HG03139 (cell line): Measurements from ENCODE around the gene TMEM256.

Source experiments
- ATAC-seq: cut with Tn5 transposase; IDR thresholded peaks from one replicate; pipeline ENCODE4 v1.9.1; 2021; ENCODE audit not compliant: unreplicated experiment

TMEM256 gene

GRCh38 chr17:7431231-7431630, 27.3 kb upstream of the TMEM256 start:
- no peak for ATAC-seq

- no peak for ATAC-seq
Measured at GRCh38 chr17:7429722-7430121, 25.8 kb upstream of the TMEM256 start.

GRCh38 chr17:7428557-7428956, 24.7 kb upstream of the TMEM256 start, which contains the start of gene SPEM3:
Gene SPEM3, plus strand, starts transcription at chr17:7428857. Its CDS starts 46 bp downstream, at chr17:7428903.
- ATAC-seq = no peak

DNA sequence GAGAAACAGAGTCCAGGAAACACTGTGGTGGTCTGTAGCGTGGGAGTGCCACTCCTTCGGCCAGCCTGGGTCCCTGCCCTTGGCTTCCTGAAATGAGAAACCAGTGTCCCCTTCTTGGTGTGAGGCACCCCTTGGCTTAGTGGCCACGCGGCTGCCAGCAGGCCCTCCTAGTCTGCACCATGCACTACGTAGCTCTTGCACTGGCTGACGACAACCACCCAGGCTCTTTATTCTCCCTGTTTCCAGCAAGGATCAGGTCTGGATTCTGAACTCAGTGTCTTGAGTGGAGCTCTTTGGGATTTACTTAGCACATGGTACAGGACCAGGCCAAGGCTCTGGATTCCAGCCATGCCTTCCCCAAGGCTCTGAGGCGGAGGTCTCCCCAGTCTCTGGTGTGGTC, 23.7 kb upstream of the TMEM256 start:
- no peak for ATAC-seq

DNA sequence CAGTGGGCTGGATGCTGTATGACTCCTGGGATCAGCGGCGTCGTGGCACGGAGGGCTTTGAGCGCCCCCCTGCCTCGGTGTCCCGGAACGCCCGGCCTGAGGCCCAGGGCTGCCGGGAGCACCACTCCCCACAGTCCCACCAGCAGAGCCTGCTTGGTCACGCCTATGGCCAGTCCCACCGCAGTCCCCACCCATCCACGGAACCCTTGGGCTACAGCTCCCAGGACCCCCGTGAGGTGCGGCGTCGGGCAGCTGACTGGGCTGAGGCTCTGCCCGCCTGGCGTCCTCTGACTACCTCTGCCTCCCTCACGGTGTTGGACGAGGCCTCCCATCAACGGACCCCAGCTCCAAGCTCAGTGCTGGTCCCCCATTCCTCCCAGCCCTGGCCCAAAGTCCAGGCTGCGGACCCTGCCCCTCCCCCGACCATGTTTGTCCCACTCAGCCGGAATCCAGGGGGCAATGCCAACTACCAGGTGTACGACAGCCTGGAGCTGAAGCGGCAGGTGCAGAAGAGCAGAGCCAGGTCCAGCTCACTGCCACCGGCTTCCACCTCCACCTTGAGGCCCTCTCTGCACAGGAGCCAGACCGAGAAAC, 23.1 kb upstream of the TMEM256 start:
- ATAC-seq = no peak

DNA sequence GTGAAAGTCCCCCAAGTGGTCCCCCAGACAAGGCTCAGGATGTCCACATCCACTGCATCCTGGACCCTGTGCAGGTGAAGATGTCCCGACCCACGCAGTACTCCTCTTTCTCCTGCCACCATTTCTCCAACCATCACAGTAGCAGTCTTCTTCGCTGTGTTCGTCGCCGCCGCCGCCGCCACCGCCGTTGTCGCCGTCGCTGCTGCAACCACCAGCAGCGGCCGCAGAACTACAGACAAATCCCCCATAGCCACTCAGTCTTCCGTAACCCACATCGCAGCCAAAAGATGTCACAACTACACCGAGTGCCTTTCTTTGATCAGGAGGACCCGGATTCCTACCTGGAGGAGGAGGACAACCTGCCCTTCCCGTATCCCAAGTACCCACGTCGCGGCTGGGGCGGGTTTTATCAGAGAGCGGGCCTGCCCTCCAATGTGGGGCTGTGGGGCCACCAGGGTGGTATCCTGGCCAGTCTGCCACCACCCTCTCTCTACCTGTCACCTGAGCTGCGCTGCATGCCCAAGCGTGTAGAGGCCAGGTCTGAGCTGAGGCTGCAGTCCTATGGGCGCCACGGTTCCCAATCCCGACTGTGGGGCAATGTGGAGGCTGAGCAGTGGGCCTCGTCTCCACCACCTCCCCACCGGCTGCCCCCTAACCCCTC, 22.4 kb upstream of the TMEM256 start:
- no peak for ATAC-seq

DNA sequence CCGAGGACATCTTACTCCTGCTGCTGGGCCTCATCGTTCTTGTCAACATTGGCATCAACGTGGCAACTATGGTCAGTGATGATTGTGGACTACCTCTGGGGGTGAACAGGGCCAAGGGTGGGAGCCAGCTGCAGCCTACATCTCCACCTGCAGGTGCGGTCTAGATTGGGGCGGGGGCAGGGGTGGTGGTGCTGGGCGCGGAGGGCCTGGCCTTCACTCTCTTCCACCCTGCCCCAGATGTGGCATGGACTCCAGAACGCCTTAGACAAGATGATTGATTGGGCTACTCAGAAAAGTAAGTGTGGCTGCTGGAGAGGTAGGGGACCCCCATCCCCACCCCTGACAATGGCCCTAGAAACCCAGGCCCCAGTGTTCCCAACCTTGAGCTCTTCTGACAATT, 21.9 kb upstream of the TMEM256 start:
- ATAC-seq = no peak

DNA sequence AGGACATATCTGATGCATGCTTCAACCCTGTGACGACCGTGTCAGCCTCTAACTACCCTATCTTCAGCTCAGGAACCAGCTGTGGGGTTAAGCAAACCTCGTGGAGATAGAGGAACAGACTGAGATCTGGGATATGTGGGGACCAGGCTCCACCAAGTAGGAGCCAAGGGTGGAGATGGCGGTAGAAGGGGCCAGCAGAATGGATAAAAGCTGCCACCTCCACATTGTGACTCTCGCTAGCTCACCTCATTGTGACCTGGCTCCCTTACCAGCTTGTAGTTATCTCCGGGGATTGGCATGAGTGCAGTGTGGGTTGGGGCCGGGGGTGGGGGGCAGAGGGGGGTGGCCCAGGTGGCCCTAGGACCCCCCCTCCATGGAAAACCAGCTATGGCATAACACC, 21.4 kb upstream of the TMEM256 start, which contains the start of gene SPEM2:
Gene SPEM2, plus strand, starts transcription at position 301 of the 400 bp plus-strand sequence. Its CDS starts 73 bp downstream, at position 374.
- ATAC-seq = no peak

DNA sequence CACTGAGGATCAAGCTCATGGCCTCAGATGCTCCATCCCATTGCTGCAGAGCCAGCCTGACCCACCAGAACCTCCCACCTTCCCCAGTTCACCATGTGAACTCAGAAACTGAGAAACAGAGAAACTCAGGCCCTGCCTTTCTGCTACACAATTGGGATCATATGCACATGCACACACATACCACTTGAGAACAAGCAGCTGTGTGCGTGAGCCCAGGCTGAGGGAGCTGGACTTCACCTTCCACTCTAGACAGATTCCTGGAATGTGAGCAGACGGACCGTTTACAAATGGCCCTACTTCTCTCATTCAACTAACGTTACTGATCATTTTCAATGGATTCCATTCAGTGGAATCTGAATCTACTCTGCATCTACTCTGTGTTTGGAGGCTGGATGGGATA, 19.8 kb upstream of the TMEM256 start:
- no peak for ATAC-seq

- ATAC-seq = no peak
Measured at GRCh38 chr17:7421186-7421585, 17.3 kb upstream of the TMEM256 start.

DNA sequence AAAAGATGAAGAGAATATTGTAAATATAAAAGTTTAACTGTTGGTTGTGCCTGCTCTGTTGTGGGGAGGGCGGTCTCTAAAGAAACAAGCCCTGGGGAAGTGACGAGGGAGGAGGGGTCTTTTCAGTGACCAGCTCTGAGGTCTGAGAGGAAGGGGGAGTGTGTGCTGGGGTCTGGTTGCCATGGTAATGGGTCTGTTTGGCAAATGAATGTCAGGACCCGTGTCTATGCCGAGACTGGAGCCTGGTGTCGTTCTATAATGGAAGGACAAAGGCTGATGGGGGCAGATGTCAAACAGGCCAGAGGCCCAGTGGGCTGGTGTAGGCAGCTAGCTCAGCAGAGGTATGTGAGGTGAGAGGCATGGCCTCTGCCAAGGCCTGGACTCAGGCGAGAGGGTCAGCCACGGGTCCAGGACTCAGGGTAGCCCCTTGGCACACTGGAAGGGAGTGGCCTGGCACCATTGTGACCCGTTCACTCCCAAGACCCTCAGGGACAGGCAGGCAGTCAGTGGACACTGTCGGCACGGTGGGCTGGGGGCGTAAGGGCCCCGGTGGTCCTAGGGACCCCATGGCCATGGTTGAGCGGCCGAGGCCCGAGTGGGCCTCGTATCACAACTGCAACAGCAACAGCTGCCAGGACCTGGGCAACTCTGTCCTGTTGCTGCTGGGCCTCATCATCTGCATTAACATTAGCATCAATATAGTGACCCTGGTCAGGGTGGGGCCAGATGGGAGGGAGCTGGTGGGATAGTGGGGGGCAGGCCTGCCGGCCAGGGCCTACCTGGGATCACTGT, 16.1 kb upstream of the TMEM256 start, which contains the start of gene SPEM1:
Gene SPEM1, plus strand, starts transcription at position 506 of the 792 bp plus-strand sequence. Its CDS starts 61 bp downstream, at position 567.
- ATAC-seq = no peak

- ATAC-seq = no peak
Measured at GRCh38 chr17:7418472-7419152, 14.7 kb upstream of the TMEM256 start.

- no peak for ATAC-seq
Measured at GRCh38 chr17:7417056-7417655, 13.3 kb upstream of the TMEM256 start.

GRCh38 chr17:7416323-7416722, 12.4 kb upstream of the TMEM256 start:
- no peak for ATAC-seq

DNA sequence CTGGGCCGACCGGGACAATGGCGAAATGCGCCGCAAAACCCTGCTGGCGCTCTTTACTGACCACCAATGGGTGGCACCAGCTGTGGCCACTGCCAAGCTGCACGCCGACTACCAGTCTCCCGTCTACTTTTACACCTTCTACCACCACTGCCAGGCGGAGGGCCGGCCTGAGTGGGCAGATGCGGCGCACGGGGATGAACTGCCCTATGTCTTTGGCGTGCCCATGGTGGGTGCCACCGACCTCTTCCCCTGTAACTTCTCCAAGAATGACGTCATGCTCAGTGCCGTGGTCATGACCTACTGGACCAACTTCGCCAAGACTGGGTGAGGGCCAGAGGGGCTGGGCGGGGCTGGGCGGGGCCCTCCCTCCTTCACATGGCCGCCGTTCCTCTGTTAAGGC, 11.9 kb upstream of the TMEM256 start:
- ATAC-seq = no peak

- ATAC-seq = no peak
Measured at GRCh38 chr17:7414837-7415236, 10.9 kb upstream of the TMEM256 start.

DNA sequence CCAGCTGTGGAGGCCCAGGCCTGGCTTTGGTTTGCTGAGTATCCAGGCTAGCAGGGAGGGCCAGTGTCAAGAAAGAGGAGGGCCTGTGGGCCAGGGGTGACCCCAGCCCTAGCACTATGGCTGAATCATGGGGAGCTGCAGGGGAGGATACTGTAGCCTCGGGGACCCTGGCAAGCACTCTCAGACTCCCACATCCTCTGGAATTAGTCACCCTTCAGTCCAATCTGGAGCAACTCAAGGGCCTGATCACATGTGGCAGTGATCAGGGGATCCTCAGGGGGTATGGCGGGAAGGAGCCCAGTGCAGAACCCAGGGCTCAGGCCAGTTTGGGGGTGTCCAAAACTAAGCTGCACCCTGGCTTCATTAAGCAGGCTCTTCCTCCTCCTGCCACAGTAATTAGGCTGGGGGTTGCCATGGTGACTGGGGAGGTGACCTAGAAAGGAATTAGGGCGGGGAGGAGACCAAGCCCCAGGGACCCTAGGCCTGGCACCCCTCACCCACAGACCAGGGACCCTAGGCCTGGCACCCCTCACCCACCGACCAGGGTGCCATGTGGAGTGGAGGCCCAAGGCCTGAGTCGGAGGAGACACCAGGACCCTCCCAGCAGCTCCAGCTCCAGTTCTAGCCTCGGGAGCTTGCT, 9.6 kb upstream of the TMEM256 start:
- no peak for ATAC-seq

- no peak for ATAC-seq
Measured at GRCh38 chr17:7411427-7411750, 7.5 kb upstream of the TMEM256 start.

DNA sequence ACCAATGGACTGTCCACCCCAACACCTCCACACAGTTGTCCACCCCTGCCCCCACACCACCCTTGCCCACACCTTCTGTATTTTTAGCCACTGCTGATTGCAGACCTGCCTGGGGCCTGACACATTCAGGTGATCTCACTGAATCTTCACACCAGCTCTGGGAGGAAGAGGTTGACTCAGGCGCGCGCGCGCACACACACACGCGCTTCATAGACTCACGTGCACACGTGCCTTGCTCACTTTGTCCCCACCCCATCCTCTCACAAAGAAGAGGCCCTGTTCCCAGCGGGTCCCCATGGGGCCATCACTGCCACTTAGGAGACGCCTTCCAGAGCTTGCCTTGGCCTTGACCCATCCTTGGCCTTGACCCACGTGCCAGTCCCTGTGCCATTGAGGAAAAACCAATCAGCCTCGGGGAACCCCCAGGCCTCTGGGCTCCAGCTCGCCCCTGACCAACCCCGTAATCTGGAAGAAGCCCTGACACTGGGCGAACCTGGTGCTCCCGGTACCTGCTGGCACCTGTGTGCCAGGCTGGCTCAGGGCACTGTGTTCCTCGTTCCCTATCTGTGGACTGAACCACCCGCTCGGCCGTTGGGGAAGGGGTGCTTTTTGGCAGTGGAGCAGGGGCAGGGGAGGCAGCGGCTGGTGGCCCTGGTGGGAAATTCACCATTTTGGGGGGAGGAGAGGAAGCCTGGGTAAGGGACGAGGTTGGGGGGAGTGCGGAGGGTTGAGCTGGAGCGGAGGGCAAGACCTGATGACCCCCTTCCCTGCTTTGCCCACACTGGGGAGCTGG, 6.9 kb upstream of the TMEM256 start:
- no peak for ATAC-seq

GRCh38 chr17:7409716-7410115, 5.8 kb upstream of the TMEM256 start:
- ATAC-seq = no peak
